ENCODE data around the gene CXorf66. TPM values are rescaled to one million over a fixed set of nuclear protein-coding genes. Genes with fewer than 3 reads are reported as not detected.

Gene CXorf66
- total and polyA plus RNA-seq, 2 of the 4 experiments (the other 2 are of a cell fraction), result not detected

DNA sequence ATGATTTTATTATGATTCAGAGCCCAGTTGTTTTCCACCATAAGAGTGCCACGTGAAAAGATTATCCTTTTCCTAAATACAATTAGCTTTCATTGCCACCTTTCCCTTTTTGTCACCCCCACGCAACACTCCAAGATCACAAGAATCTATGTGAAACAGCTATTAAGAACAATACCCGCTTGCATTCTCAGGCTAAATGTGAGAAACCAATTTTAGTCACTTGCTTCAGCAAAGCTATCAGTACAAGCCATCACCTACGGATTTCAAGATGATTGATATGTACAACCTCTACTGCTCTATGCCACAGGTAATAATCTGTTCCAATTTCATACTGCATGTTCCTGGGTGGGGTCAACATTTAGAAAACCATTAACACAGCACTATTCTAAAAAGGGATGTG lies 34.9 kb downstream of the CXorf66 start:
- WGBS, 2 experiments (ENCODE audit: extremely low coverage in 2 of 2, insufficient read length in 1 of 2), result 100% methylated on average over 1 of the region's 4 CpGs; no CpG with 5 or more reads in 1 of the 2 experiments
- in situ Hi-C loops (cut with MboI; ENCODE audit: low sequenced_read_pairs), result no loop called here
- H4K8ac ChIP-seq (ENCODE audit: low read depth in 2 of 2, low read length in 2 of 2), result no peak overlapping the region
- no peak overlapping the region for H2AK9ac ChIP-seq (replicated peaks; ENCODE audit: low read depth, low read length, poor library complexity)
- H3K9me1 ChIP-seq (ENCODE audit: insufficient read depth, low read length), result no peaks in the 10 kb centered on the region
- H2BK20ac ChIP-seq (ENCODE audit: low read depth, low read length), result no peak overlapping the region
- BruUV-seq (replicated peaks), result no TSS peak
- H4K20me1 ChIP-seq (ENCODE audit: insufficient read depth, low read length), result peaks cover 4% of the 10 kb centered on the region; the same call in 1 of the 2 replicates
- no peak for DNase-seq
- H3K27me3 ChIP-seq (ENCODE audit: control insufficient read depth, insufficient read depth, low read length), result no peaks in the 10 kb centered on the region
- 0 out of 2 replicates have a peak overlapping the region, but pooled peaks have one; percentile 1 for H3K14ac ChIP-seq (replicated peaks; ENCODE audit: low read depth, low read length)
- TF ChIP-seq RFX5 (IDR thresholded peaks at IDR 0.05; ENCODE audit: low read depth, low read length), result no peak
- no peak for TF ChIP-seq CHD1 (IDR thresholded peaks at IDR 0.05; ENCODE audit: low read depth, low read length)
- TF ChIP-seq RCOR1 (IDR thresholded peaks at IDR 0.05; ENCODE audit: insufficient replicate concordance, low read length), result no peak
- TF ChIP-seq, protein P1, sequence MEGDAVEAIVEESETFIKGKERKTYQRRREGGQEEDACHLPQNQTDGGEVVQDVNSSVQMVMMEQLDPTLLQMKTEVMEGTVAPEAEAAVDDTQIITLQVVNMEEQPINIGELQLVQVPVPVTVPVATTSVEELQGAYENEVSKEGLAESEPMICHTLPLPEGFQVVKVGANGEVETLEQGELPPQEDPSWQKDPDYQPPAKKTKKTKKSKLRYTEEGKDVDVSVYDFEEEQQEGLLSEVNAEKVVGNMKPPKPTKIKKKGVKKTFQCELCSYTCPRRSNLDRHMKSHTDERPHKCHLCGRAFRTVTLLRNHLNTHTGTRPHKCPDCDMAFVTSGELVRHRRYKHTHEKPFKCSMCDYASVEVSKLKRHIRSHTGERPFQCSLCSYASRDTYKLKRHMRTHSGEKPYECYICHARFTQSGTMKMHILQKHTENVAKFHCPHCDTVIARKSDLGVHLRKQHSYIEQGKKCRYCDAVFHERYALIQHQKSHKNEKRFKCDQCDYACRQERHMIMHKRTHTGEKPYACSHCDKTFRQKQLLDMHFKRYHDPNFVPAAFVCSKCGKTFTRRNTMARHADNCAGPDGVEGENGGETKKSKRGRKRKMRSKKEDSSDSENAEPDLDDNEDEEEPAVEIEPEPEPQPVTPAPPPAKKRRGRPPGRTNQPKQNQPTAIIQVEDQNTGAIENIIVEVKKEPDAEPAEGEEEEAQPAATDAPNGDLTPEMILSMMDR (conservative IDR thresholded peaks at IDR 0.05; ENCODE audit: low read depth, low read length), result no peak
- TF ChIP-seq, protein P2, sequence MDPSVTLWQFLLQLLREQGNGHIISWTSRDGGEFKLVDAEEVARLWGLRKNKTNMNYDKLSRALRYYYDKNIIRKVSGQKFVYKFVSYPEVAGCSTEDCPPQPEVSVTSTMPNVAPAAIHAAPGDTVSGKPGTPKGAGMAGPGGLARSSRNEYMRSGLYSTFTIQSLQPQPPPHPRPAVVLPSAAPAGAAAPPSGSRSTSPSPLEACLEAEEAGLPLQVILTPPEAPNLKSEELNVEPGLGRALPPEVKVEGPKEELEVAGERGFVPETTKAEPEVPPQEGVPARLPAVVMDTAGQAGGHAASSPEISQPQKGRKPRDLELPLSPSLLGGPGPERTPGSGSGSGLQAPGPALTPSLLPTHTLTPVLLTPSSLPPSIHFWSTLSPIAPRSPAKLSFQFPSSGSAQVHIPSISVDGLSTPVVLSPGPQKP (IDR thresholded peaks at IDR 0.05; ENCODE audit: borderline replicate concordance, low read depth, low read length), result no peak
- H3K4me1 ChIP-seq (ENCODE audit: control insufficient read depth, insufficient read depth, low read length), result no peaks in the 10 kb centered on the region; the same call in 1 of the 2 replicates
- peak overlapping the region; percentile 28; the same call in 1 of the 2 replicates for H3K23ac ChIP-seq (ENCODE audit: low read depth, low read length)
- no peak overlapping the region for H2AK5ac ChIP-seq (ENCODE audit: low read depth, low read length)
- H3K27ac ChIP-seq (ENCODE audit: insufficient read depth, low read length), result no peak overlapping the region
- ChIA-PET CTCF (no interaction called here), POLR2A (ENCODE audit: unreplicated experiment) (no interaction called here)
- no peak overlapping the region for H2BK5ac ChIP-seq (ENCODE audit: low read depth, low read length, poor library complexity, severe bottlenecking)
- peaks cover 0 to 9% of the 10 kb centered on the region in 2 experiments; a peak in 2 of 4 replicates for H3K79me1 ChIP-seq (ENCODE audit: low read depth in 1 of 2, low read length in 2 of 2)
- no peak overlapping the region for H3K56ac ChIP-seq (ENCODE audit: extremely low read depth, insufficient read depth, low read length)
- H3K36me3 ChIP-seq (ENCODE audit: control insufficient read depth, insufficient read depth, low read length), result no peaks in the 10 kb centered on the region
- intact Hi-C loops (cut with micrococcal nuclease), result loop anchor here (5.0 to 10.0 kb wide), 3 partner anchors 98 to 206 kb away; no protein-coding TSS in a partner anchor
- no peaks in the 10 kb centered on the region for H3K9me3 ChIP-seq (ENCODE audit: control insufficient read depth, insufficient read depth, low read length)
- no peak for ATAC-seq (ENCODE audit: low read depth)
- H4K5ac ChIP-seq (ENCODE audit: low read depth, low read length), result no peak overlapping the region
- no peak overlapping the region for H4K91ac ChIP-seq (ENCODE audit: insufficient read depth, low read depth, low read length)
- H3K4ac ChIP-seq (ENCODE audit: low read depth, low read length), result no peak overlapping the region
- no peak overlapping the region for H3K18ac ChIP-seq (ENCODE audit: low read depth, low read length)
- dilution Hi-C loops (cut with HindIII; ENCODE audit: low sequenced_read_pairs, unreplicated experiment), result no loop called here
- peak overlapping the region; percentile 73; the same call in 1 of the 2 replicates for H3K4me2 ChIP-seq (ENCODE audit: low read depth, low read length)
- H2BK120ac ChIP-seq (ENCODE audit: low read depth, low read length), result no peak overlapping the region
- no peak overlapping the region for H2BK15ac ChIP-seq (ENCODE audit: low read depth, low read length)
- H3K4me3 ChIP-seq (ENCODE audit: insufficient read depth, low read depth, low read length), result peak overlapping the region; percentile 80; the same call in 1 of the 2 replicates
- H3K9ac ChIP-seq (ENCODE audit: low read depth, low read length), result peak overlapping the region; percentile 45; the same call in 1 of the 2 replicates
- no peak overlapping the region for H2AFZ ChIP-seq (replicated peaks; ENCODE audit: low read length, poor library complexity)

Measured in IMR-90 (cell line).